Progenitor cell of endocrine pancreas (in vitro differentiated cells): Measurements from ENCODE around the gene ZSCAN2. TPM values are rescaled to one million over a fixed set of nuclear protein-coding genes. Genes with fewer than 3 reads are reported as not detected.

Experiments used
- DNase-seq: peaks from one replicate; pipeline ENCODE4 v3.0.0; 2021; ENCODE audit warnings: low spot score; ENCODE audit not compliant: unreplicated experiment
- H3K27ac Mint-ChIP-seq: 2 replicates; pipeline ENCODE4 v1.8.0; 2021; ENCODE audit warnings: mild to moderate bottlenecking, moderate library complexity, mixed read lengths
- H3K27me3 Mint-ChIP-seq: 2 replicates; pipeline ENCODE4 v1.8.0; 2021; ENCODE audit warnings: mixed read lengths
- H3K36me3 Mint-ChIP-seq: 2 replicates; pipeline ENCODE4 v1.8.0; 2022; ENCODE audit warnings: mixed read lengths; ENCODE audit not compliant: insufficient read depth
- H3K4me1 Mint-ChIP-seq: 2 replicates; pipeline ENCODE4 v1.8.0; 2021; ENCODE audit warnings: low read depth, mixed read lengths
- H3K4me3 Mint-ChIP-seq: 2 replicates; pipeline ENCODE4 v1.8.0; 2021; ENCODE audit warnings: low read depth, mild to moderate bottlenecking, moderate library complexity, mixed read lengths
- H3K9me3 Mint-ChIP-seq: 2 replicates; pipeline ENCODE4 v1.8.0; 2021; ENCODE audit warnings: low read depth, mixed read lengths
- total RNA-seq: library from RNA; stranded (reverse); gene quantifications from 2 replicates; pipeline ENCODE4 v1.2.1, GENCODE V29; 2021
- TF ChIP-seq, protein P1 (sequence below): fragments of 200-600 bp; sonication (generic); IDR thresholded peaks from one replicate; pipeline ENCODE4 v1.5.0; 2021; ENCODE audit warnings: antibody characterized with exemption, mild to moderate bottlenecking; ENCODE audit not compliant: unreplicated experiment

Gene ZSCAN2
- total RNA-seq, 1 donor from 2014 or later: 44.6 TPM

DNA sequence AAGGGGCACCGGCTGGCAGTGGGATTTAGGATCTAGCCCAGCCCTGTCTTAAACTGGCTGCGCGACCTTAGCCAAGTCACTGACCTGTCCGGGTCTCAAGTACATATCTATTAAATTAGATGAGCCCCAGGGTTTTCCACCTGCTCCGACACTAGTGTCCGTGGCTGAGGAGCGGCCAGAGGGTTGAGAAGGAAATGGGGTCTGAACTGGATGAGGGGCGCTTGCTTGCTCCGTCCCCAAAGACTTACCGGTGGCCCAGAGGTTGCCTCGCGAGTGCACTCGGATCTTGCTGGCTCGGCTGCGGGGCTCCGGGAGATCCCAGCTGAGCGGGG is 56.9 kb downstream of the ZSCAN2 start:
- peaks cover 14% of the 10 kb centered on the region for H3K27me3 Mint-ChIP-seq
- peaks cover 29% of the 10 kb centered on the region for H3K4me1 Mint-ChIP-seq
- H3K36me3 Mint-ChIP-seq: peaks cover 1% of the 10 kb centered on the region
- no peak for DNase-seq
- TF ChIP-seq, protein P1, sequence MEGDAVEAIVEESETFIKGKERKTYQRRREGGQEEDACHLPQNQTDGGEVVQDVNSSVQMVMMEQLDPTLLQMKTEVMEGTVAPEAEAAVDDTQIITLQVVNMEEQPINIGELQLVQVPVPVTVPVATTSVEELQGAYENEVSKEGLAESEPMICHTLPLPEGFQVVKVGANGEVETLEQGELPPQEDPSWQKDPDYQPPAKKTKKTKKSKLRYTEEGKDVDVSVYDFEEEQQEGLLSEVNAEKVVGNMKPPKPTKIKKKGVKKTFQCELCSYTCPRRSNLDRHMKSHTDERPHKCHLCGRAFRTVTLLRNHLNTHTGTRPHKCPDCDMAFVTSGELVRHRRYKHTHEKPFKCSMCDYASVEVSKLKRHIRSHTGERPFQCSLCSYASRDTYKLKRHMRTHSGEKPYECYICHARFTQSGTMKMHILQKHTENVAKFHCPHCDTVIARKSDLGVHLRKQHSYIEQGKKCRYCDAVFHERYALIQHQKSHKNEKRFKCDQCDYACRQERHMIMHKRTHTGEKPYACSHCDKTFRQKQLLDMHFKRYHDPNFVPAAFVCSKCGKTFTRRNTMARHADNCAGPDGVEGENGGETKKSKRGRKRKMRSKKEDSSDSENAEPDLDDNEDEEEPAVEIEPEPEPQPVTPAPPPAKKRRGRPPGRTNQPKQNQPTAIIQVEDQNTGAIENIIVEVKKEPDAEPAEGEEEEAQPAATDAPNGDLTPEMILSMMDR: no peak
- no peak overlapping the region for H3K27ac Mint-ChIP-seq
- no peaks in the 10 kb centered on the region for H3K9me3 Mint-ChIP-seq
- peak overlapping the region; percentile 71 for H3K4me3 Mint-ChIP-seq

DNA sequence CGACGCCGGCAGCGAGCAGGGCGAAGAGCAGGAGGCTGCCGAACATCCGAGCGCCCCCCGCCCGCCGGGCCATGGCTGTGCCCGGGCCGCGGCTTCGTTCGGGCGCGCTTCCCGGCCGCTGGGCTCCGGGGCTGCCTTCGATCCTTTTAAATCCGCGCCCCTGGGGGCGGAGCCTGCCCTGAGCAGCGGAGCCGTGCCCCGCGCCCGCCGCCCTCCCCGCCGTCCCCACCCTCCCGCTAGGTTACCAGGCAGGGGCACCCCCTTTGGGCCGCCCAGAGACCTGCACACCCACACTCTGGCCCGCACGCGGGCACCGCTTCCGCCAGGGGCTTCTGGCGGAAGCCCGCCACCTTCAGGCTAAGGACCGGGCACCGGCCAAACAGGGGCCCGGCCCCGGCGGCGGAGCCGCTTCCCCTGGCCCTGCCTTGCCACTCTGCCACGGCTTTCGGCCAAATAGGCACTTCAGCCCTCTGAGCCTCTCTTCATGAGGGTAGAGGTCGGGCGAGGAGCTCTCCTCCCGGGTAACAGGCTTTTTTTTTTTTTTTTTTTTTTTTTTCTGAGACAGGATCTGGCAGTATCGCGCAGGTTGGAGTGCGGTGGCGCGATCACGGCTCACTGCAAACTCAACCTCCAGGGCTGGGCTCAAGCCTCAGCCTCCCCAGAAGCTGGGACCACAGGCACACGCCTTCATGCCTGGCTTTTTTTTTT is 57.4 kb downstream of the ZSCAN2 start, which contains the start of gene NMB:
Gene NMB, minus strand, starts transcription at position 120 of the 708 bp plus-strand sequence. Its CDS starts 47 bp downstream, at position 73.
- Mint-ChIP-seq H3K27ac (peak within 1 kb of the TSS; percentile 87), H3K27me3 (peaks cover 14% of the 10 kb centered on the region), H3K9me3 (no peaks in the 10 kb centered on the region), H3K4me3 (peak within 1 kb of the TSS; percentile 71), H3K36me3 (peaks cover 1% of the 10 kb centered on the region), H3K4me1 (peaks cover 27% of the 10 kb centered on the region)
- DNase-seq: peak; percentile 84
- TF ChIP-seq, protein P1: peak; percentile 73

DNA sequence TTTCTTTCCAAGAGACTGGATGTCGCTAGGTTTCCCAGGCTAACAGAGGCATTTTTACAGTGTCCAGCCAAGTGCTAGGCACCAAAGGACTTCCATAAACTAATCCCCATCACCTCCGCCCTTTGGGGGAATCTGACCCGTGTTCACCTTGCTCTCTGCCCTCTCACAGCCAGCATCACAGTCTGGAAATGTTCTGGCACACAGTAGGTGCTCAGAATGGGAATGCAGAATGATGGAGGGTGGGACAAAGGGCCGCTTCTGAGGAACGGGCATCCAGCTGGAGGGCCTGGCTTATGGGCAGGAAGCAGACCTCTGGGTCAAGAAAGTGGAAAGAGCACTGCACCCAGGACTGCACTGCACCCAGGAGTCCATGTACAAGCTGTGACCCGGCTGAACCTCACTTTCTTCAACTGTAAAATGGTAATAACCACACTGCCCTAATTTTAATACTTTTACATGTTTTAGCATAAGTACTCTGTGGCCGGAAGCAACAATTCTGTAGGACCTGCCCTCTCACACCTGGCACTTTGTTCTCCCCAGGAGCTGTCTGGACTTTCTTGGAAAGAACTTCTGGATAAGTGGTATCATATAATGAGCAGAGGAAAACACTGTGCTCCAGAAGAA is 58.1 kb downstream of the ZSCAN2 start:
- Mint-ChIP-seq H3K4me3 (peak overlapping the region; percentile 67), H3K9me3 (no peaks in the 10 kb centered on the region), H3K27me3 (peaks cover 14% of the 10 kb centered on the region), H3K27ac (peak overlapping the region; percentile 87), H3K36me3 (peaks cover under 1% of the 10 kb centered on the region), H3K4me1 (peaks cover 21% of the 10 kb centered on the region)
- DNase-seq: no peak
- TF ChIP-seq, protein P1: no peak

DNA sequence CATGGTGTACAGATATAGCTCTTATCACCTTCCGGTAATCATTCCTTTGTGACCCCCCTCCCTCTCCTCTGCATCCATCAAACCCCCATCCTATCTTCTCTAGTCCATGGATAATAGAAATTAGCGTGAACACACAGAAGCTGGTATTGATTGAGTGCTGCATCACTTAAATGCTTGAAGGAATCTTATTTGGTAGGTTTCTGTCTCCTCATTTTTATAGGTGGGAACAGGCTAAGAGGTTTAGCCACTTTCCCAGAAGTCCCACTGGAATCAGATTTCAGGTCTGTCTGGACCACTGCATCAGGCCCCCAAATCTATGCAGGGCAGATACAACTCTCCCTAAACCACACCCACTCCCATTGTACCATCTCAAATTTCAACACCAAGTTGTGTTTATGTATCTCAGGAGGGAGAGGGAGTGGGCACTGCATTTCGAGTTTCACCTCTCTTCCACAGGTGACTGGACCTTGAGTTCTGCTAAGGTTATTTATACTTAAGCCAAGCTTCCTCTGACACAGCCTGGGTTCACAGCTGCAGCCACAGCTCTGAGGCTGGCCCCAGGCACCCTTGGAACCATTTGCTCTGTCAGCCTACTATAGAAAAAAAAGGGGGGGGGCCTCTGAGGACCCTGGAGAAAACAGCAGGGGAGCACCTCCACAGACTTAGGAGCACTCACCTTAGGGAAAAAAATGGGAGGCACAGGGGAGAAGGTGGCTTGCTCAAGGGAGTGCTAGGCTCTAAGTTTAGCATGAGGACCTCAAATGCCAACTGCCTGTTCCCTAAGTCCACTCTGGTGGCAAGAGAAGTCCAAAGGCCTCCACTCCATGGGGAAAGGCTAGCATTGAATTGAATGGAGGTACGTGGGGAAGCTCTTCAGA is 59.3 kb downstream of the ZSCAN2 start:
- peak overlapping the region; percentile 20 for H3K27ac Mint-ChIP-seq
- H3K9me3 Mint-ChIP-seq: no peaks in the 10 kb centered on the region
- no peak for DNase-seq
- H3K27me3 Mint-ChIP-seq: peaks cover 12% of the 10 kb centered on the region
- H3K4me3 Mint-ChIP-seq: no peak overlapping the region
- peaks cover 18% of the 10 kb centered on the region for H3K4me1 Mint-ChIP-seq
- H3K36me3 Mint-ChIP-seq: peaks cover 8% of the 10 kb centered on the region
- TF ChIP-seq, protein P1: no peak

DNA sequence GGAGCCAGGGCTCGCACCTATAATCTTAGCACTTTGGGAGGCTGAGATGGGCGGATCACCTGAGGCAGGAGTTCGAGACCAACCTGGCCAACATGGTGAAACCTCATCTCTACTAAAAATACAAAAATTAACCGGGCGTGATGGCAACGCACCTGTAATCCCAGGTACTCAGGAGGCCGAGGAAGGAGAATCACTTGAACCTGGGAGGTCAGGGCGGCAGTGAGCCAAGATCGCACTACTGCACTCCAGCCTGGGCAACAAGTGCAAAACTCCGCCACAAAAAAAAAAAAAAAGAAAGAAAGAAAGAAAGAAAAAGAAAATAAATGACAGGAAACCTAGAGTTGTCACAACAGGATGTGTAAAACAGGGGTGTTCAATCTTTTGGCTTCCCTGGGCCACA is 60.2 kb downstream of the ZSCAN2 start:
- no peak for DNase-seq
- Mint-ChIP-seq H3K9me3 (no peaks in the 10 kb centered on the region), H3K36me3 (peaks cover 8% of the 10 kb centered on the region), H3K4me1 (peaks cover 18% of the 10 kb centered on the region), H3K27ac (no peak overlapping the region), H3K27me3 (peaks cover 11% of the 10 kb centered on the region), H3K4me3 (no peak overlapping the region)
- TF ChIP-seq, protein P1: no peak
